RKO (cell line): ENCODE results near the gene CALY.

Source experiments
- DNase-seq: peaks from one replicate; pipeline ENCODE4 v3.0.0-alpha.2; 2016; ENCODE audit warnings: low spot score

The CALY gene

GRCh38 chr10:133285217-133285616, 51.5 kb downstream of the CALY start:
- DNase-seq: no peak

GRCh38 chr10:133283931-133284330, 52.8 kb downstream of the CALY start:
- no peak for DNase-seq

- DNase-seq: no peak
Observed at GRCh38 chr10:133282846-133283390, 53.8 kb downstream of the CALY start.

DNA sequence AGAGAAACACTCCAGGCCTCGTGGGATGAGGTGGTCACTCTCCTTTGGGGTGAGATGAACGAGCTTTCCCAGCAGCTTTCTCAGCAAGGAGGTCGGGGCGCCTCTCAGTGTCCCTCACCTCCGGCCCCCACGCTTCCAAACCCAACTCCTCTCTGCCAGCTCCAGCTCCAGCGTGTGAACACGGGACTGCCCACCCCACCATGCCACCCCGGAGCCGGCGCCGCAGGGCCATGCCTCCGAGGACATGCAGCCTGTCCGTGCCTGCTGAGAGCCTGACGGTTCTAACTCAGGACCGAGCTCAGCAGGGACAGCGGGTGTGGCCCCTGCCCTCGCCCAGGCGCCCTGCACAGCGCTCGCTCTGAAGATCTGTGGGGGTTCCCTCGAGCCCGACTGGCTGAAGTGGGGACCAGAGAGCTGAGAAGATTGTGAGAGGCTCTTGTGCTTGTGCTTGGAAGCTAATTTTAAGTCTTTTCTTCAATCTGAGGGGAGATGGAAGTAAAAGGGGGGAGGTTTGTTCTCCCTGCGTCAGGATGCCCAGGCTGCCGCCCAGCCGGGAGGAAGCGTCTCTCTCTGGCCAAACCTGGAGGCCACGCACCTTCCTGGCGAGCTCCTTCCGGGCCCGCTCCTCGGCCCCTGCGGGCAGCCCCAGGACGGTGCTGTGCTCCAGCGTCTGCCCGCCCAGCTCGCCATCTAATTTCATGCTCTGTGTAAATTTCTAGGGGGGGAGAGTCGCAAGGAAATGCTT, 54.9 kb downstream of the CALY start:
- no peak for DNase-seq

GRCh38 chr10:133281084-133281483, 55.6 kb downstream of the CALY start:
- DNase-seq: no peak

GRCh38 chr10:133280391-133281059, 56.2 kb downstream of the CALY start:
- no peak for DNase-seq

- no peak for DNase-seq
Observed at GRCh38 chr10:133279326-133280226, 57.1 kb downstream of the CALY start.

DNA sequence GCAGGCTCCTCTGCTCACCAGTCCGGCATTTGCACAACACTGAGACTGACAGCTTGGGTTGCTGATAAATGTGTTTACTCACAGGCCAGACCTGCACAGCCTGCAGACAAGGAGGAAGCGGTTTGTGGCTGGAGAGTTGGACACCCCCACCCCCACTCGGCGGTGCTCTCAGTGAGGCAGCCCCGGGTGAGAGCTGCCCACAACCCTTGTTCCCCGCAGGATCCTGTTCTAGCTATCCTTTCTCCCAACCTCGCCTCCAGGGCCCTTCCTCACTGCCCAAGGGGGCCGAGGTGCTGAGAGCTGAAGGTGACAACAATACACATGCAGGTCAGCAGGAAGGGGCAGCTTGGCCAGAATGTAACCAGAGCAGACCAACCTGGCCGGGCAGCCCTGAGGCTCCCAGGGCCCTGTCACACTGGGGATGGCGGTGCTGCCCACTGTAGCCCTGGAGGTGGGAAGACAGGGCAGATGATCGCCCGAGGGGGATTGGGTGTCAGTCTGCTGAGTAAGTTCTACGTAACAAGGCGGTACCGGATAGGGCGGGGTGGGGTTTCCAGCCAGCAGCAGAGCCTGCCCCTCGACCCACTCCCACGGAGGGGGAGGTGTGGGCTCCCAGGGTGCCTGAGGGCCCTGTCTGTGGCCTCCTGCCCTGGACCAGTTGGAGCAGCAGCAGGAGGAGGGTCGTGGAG, 58.0 kb downstream of the CALY start:
- no peak for DNase-seq

- DNase-seq: no peak
Observed at GRCh38 chr10:133277993-133278576, 58.6 kb downstream of the CALY start.

DNA sequence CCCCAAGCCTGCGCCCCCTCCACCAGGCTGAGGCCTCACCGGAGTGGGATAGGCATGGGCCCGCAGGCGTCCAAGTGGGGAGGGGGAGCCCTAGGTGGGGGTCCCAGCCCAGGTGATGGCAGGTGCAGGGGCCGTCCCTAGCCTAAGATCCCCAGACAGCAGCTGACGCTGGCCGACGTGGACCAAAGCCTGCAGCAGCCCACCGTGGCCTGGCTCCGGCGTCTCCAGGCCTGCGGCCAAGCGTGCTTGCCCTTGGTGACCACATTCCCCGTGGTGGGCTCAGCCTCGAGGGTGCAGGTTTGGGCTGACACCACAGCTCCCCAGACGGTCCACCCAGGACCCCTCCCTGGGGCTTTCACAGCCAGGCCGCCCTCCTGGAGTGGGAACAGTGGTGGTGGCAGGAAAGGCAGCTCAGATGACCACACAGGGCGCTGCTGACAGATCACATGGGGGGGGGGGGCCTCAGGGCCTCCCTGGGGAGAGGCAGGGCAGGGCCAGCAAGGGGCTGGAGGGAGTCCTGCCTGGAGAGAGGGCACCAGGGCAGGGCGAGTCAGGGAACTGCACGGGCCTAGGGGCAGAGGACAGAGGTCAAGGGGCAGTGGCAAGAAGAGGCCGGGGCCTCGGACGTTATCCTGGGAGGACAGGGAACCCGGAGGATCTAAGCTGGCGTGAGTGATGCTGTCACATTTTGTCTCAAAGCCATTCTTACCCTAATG, 59.3 kb downstream of the CALY start:
- DNase-seq: no peak

DNA sequence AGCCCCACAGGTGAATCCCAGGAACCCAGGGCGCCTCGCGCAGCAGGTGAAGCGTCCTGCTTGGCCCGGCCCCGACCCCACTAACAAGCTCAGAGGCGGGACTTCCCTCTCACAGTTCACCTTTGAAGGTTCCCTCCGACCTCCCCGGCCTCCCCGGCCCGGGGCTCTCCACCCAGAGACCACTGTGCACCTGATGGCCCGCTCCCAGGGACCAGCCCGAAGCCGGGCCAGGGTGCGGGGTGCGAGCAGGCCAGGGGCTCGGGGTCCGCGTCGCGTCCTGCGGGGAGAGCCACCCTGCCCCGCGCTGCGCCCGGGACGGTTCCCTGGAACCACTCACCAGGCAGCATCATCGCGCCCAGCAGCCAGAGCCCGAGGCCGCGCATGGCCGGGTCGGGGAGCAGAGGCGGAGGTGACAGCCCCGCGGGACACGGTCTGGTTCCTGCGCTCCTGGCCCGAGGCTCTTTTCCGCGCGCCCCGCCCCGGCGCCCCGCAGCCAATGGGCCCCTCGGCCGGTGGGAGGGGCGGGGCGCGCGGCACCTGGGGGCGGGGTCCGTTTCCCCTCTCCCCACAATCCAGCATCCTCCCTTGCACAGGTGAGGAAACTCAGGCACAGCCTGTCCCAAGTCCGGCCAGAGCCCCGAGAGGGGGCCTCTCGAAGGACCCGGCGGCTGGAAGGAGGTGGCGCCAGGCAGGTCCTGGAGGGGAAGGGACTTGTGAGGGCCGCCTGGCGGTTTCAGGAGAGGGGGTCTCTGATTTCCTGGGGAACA, 60.1 kb downstream of the CALY start, which contains the start of gene ADAM8:
TSS of gene ADAM8 (minus strand) at position 434 of the 767 bp plus-strand sequence. CDS start at position 383, 51 bp downstream.
- no peak for DNase-seq

DNA sequence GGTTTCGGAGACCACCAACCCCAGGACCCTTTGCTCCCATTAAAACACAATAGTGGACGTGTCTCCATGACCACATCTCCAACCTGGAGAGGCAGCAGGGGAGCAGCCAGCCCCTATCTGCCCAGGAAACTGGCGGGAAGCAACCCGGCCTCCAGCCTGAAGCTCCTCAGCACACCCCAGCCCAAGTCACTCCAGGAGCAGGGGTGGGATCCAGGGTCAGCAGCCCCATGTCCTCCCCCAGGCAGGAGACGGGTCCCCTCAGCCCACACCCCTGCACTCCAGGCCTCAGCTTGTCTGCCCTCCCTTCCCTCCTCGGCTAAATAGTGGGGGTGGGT, 60.6 kb downstream of the CALY start:
- DNase-seq: no peak

GRCh38 chr10:133275684-133276092, 61.0 kb downstream of the CALY start:
- DNase-seq: no peak

DNA sequence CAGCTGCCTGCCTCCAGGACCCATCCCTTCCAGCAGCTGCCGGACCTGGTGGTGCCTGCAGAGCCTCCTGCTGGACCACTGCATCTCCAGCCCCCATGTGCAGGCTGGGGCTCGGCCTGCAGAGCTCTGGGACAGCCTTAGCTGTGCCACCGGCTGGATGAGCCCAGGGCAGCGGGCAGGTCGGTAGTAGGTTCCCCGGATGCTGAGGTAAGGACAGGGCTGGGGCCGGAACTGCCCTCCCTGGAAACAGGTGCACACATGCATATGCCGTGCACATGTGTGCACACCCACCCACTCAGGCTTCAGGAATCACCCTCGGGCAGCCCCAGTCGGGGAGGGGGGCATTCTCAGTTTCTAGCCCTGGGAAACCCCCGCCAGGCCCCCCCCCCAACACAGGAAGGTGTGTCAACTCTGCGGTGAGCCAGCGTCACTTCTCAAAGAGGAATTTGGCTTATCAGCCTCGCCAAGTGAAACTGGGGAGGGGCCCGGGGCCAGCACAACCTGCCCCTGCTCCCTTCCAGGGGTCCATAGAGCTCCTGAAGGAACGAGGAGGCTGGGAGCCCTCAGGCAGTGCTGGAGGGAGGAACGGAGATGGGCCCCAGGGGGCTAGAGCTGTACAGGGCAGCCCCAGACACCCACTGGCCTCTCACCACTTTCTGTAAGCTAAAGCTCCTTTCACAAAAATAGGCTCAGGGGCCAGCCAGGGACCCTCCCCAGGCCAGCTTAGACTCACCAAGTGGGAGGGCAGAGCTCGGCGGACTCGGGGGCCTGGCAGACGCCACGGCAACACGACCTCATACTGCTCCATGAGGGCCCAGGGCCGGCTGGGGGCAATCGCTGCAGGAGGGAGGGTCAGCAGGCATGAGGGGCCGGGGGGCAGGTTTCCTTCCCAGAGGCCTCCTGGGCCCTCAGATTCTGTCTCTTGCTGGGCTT, 61.7 kb downstream of the CALY start:
- DNase-seq: no peak
